Stimulated activated CD8-positive, alpha-beta memory T cell treated with anti-CD3 and anti-CD28 coated beads, Interleukin-4, amount 100 ng/mL, for 1 hour (primary cell): Measurements from ENCODE around the gene ZNF624.
A peak's percentile ranks its signal among the peaks of the same experiment; 100 is the strongest.

Experiments
- DNase-seq, 2 donors: peaks; one replicate each; pipeline ENCODE4 v3.0.0-alpha.2; 2020; ENCODE audit warnings: low read depth in 2 of 2, low spot score in 1 of 2

The ZNF624 gene

GRCh38 chr17:16593356-16594102 is 60.1 kb downstream of the ZNF624 start:
- no peak for DNase-seq

- peak; percentile 74 to 89 for DNase-seq
Measured at GRCh38 chr17:16589097-16589969, 64.3 kb downstream of the ZNF624 start.

GRCh38 chr17:16585796-16586195 is 67.9 kb downstream of the ZNF624 start:
- DNase-seq = no peak

- peak; percentile 79 to 86 for DNase-seq
Measured at GRCh38 chr17:16584273-16584995, 69.2 kb downstream of the ZNF624 start.

GRCh38 chr17:16583781-16584180 is 69.9 kb downstream of the ZNF624 start:
- DNase-seq = no peak

GRCh38 chr17:16573466-16573865 is 80.2 kb downstream of the ZNF624 start:
- DNase-seq = no peak
